LNCAP (cell line): ENCODE results near the gene SRBD1.

ENCODE experiments used
- CTCF ChIP-seq: fragments of 450-650 bp; IDR thresholded peaks from 2 replicates; pipeline ENCODE4 v1.5.1; 2017; ENCODE audit warnings: mild to moderate bottlenecking

Gene SRBD1

GRCh38 chr2:45585267-45585861, 25.7 kb downstream of the SRBD1 start:
- TF ChIP-seq CTCF: peak; percentile 57

DNA sequence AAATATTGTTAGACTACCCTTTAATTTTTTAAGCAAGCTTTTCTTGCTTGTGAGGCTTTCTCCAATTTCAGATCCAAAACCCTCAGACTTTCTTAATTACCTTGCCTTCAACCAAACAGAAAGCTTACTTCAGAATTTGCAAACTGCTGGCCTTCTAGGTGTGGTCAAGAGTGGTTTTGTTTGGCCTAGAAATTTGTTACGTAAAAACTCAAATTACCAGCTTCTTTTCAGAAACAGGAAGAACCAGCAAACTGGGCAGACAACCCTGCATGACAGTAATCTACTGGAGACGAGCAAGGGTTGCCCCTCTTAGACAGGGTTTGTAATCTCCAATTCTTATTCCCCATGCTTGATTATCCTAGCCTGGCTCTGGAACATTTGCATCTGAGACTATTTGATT, 27.1 kb downstream of the SRBD1 start:
- TF ChIP-seq CTCF: no peak

- no peak for TF ChIP-seq CTCF
Measured at GRCh38 chr2:45582522-45582921, 28.5 kb downstream of the SRBD1 start.

- TF ChIP-seq CTCF: peak; percentile 27; the same call in 1 of the 2 replicates
Measured at GRCh38 chr2:45578056-45578843, 32.8 kb downstream of the SRBD1 start.

- no peak for TF ChIP-seq CTCF
Measured at GRCh38 chr2:45577441-45577840, 33.6 kb downstream of the SRBD1 start.

GRCh38 chr2:45575881-45576280, 35.2 kb downstream of the SRBD1 start:
- no peak for TF ChIP-seq CTCF

GRCh38 chr2:45572979-45573378, 38.1 kb downstream of the SRBD1 start:
- TF ChIP-seq CTCF: no peak
